K562 (cell line): ENCODE results near the gene DCDC2. TPM values are rescaled to one million over a fixed set of nuclear protein-coding genes. Genes with fewer than 3 reads are reported as not detected.

ENCODE experiments used
- ATAC-seq: fragments of 200-7000 bp; cut with Tn5 transposase; 3 replicates; pipeline ENCODE4 v1.9.1; 2020; ENCODE audit warnings: moderate library complexity
- BruUV-seq: library from RNA; stranded (reverse); fragments of 400-500 nt; replicated peaks from 2 replicates; lab custom pipeline; 2021; lab: Mats Ljungman, UMichigan
- CTCF ChIA-PET: fragments of 300-600 bp; formaldehyde crosslinking; extraction: SDS; loops from one replicate; lab custom pipeline; 2021; ENCODE audit warnings: low intra/inter-chr PET ratio; lab: Yijun Ruan, JAX
- POLR2A ChIA-PET: fragments of 300-600, 350-650 bp; sonication (Branson Sonifier 250); formaldehyde crosslinking; extraction: SDS; loops from one replicate; lab custom pipeline; 2021; ENCODE audit warnings: antibody characterized with exemption, inconsistent platforms; lab: Yijun Ruan, JAX
- DNase-seq, 4 experiments: peaks; one replicate each; pipeline versions ENCODE4 v3.0.0 to v3.0.0-alpha.2; 2011 to 2018; ENCODE audit warnings: low spot score in 3 of 4, mixed read lengths in 3 of 4; ENCODE audit errors: extremely low read depth in 1 of 4
- FAIRE-seq: peaks from 2 replicates; lab custom pipeline; 2011; peaks lifted over from hg19 to GRCh38; lab: Jason Lieb, UNC
- H2AFZ ChIP-seq: 2 replicates; pipeline ENCODE4 v1.6.0; 2011; ENCODE audit warnings: low read depth, low read length, control low read depth, inconsistent platforms
- H3K27ac ChIP-seq: fragments of 200-600 bp; 3 replicates; pipeline ENCODE4 v1.8.0; 2011; ENCODE audit warnings: low read depth, mild to moderate bottlenecking, control low read depth, inconsistent platforms, low read length, moderate library complexity, mixed read lengths; ENCODE audit errors: extremely low read depth
- H3K27me3 ChIP-seq, 2 experiments: fragments of 300-600 bp in 1 of 2; 2 replicates in 1 of 2; 3 replicates in 1 of 2; pipeline versions ENCODE4 v1.6.0 to v1.8.0; 2011; ENCODE audit warnings: inconsistent platforms in 2 of 2, low read length in 2 of 2, mild to moderate bottlenecking in 1 of 2, mixed read lengths in 1 of 2, moderate library complexity in 1 of 2; ENCODE audit not compliant: control insufficient read depth in 2 of 2, insufficient read depth in 2 of 2
- H3K36me3 ChIP-seq: fragments of 300-600 bp; 3 replicates; pipeline ENCODE4 v1.8.0; 2011; ENCODE audit warnings: mild to moderate bottlenecking, low read length, inconsistent platforms; ENCODE audit not compliant: control insufficient read depth, insufficient read depth
- H3K4me1 ChIP-seq, 2 experiments: fragments of 200-600 bp in 1 of 2; replicated peaks in 1 of 2; 2 replicates in 1 of 2; 3 replicates in 1 of 2; pipeline versions ENCODE4 v1.5.1 to v1.8.0; 2011; ENCODE audit warnings: inconsistent platforms in 2 of 2, low read length in 2 of 2, mild to moderate bottlenecking in 1 of 2, mixed read lengths in 1 of 2, moderate library complexity in 1 of 2; ENCODE audit not compliant: control insufficient read depth in 2 of 2, insufficient read depth in 2 of 2
- H3K4me2 ChIP-seq: 2 replicates; pipeline ENCODE4 v1.6.1; 2011; ENCODE audit warnings: low read length, control low read depth, inconsistent platforms, mixed read lengths; ENCODE audit not compliant: insufficient read depth
- H3K4me3 ChIP-seq: fragments of 200-600 bp; sonication (generic), shearing (Covaris generic); 2 replicates; pipeline ENCODE4 v1.5.1; 2016; ENCODE audit warnings: control low read depth, inconsistent platforms
- H3K79me2 ChIP-seq: fragments of 200-600 bp; 3 replicates; pipeline ENCODE4 v1.8.0; 2011; ENCODE audit warnings: low read length, inconsistent platforms; ENCODE audit not compliant: control insufficient read depth, insufficient read depth
- H3K9ac ChIP-seq, 2 experiments: 2 replicates each; pipeline versions ENCODE4 v1.6.0 to v1.6.1; 2011; ENCODE audit warnings: low read depth in 2 of 2, low read length in 2 of 2, control low read depth in 1 of 2, inconsistent platforms in 1 of 2, mild to moderate bottlenecking in 1 of 2, mixed read lengths in 1 of 2; ENCODE audit not compliant: insufficient read depth in 1 of 2
- H3K9me1 ChIP-seq: one replicate; pipeline ENCODE4 v1.6.0; 2011; ENCODE audit warnings: inconsistent platforms, mild to moderate bottlenecking, low read length, moderate library complexity; ENCODE audit not compliant: control insufficient read depth, insufficient read depth
- H3K9me3 ChIP-seq: replicated peaks from 2 replicates; pipeline ENCODE4 v1.5.1; 2011; ENCODE audit warnings: low read depth, low read length, inconsistent platforms; ENCODE audit not compliant: control insufficient read depth, insufficient read depth
- H4K20me1 ChIP-seq: replicated peaks from 2 replicates; pipeline ENCODE4 v1.6.1; 2011; ENCODE audit warnings: low read length, inconsistent platforms, mixed read lengths; ENCODE audit not compliant: control insufficient read depth, insufficient read depth
- DIDO1 ChIP-seq: fragments of 450-650 bp; IDR thresholded peaks from 2 replicates; pipeline ENCODE4 v1.6.1; 2016; ENCODE audit warnings: low read depth, missing biosample characterization, missing genetic modification characterization
- GTF2F1 ChIP-seq: IDR thresholded peaks from 2 replicates; pipeline ENCODE4 v1.6.1; 2011; ENCODE audit warnings: low read depth, low read length, improper control_type of control experiment
- KLF16 ChIP-seq: IDR thresholded peaks from 2 replicates; pipeline ENCODE4 v1.6.1; 2016; ENCODE audit warnings: antibody characterized with exemption
- MAFK ChIP-seq: IDR thresholded peaks from 2 replicates; pipeline ENCODE4 v1.6.1; 2011; ENCODE audit warnings: low read length, improper control_type of control experiment
- MYBL2 ChIP-seq, 2 experiments: fragments of 450-650 bp in 1 of 2; sonication (generic) in 1 of 2; formaldehyde crosslinking in 1 of 2; IDR thresholded peaks; 2 replicates each; pipeline versions ENCODE4 v1.6.1 to v1.8.1; 2017 to 2022; ENCODE audit warnings: borderline replicate concordance in 1 of 2, inconsistent platforms in 1 of 2, low read depth in 1 of 2, mild to moderate bottlenecking in 1 of 2, missing genetic modification reagents in 1 of 2, moderate library complexity in 1 of 2
- PHF20 ChIP-seq: fragments of 450-650 bp; IDR thresholded peaks from 2 replicates; pipeline ENCODE4 v1.6.1; 2018; ENCODE audit not compliant: partially characterized antibody
- TEAD4 ChIP-seq, 2 experiments: sonication (generic) in 1 of 2; formaldehyde crosslinking in 1 of 2; IDR thresholded peaks; 2 replicates each; pipeline versions ENCODE4 v1.6.1 to v1.8.0; 2012 to 2022; ENCODE audit warnings: borderline replicate concordance in 1 of 2, inconsistent platforms in 1 of 2, low read length in 1 of 2, mild to moderate bottlenecking in 1 of 2, missing genetic modification reagents in 1 of 2
- ZNF778 ChIP-seq: fragments of 450-650 bp; formaldehyde crosslinking; IDR thresholded peaks from 2 replicates; pipeline ENCODE4 v1.4.0; 2020; ENCODE audit warnings: mild to moderate bottlenecking, moderate library complexity
- WGBS: fragments of 100-300 bp; shearing (Covaris generic); methylation state at CpG from one replicate; pipeline ENCODE4 v1.1.6; 2016; ENCODE audit warnings: low coverage, mixed read lengths; ENCODE audit not compliant: insufficient coverage; ENCODE audit errors: missing lambda C conversion rate; 5-methylcytosine and 5-hydroxymethylcytosine counted together
- in situ Hi-C: fragments of 300-500 bp; cut with MboI; formaldehyde crosslinking; loops from 4 replicates; pipeline ENCODE4 v1.15.0; 2018; ENCODE audit warnings: inconsistent platforms, mixed read lengths
- intact Hi-C: fragments of 100-400 bp; cut with micrococcal nuclease; formaldehyde crosslinking; loops from 2 replicates; pipeline ENCODE4 v1.14.2; 2022
- polyA plus RNA-seq, 8 experiments: library from polyadenylated mRNA; depleted of rRNA in 4 of 8; stranded (reverse) in 5 of 8; unstranded in 3 of 8; fragments of >200 nt; fragmentation: Nextera tagmentation in 2 of 8; fragmentation: Illumina TruSeq in 1 of 8; extraction: Ambion mirVana in 2 of 8; extraction: Trizol in 1 of 8; gene quantifications; 2 replicates each; pipeline versions ENCODE4 v1.2.1 to v1.2.3, GENCODE V29; 2011 to 2014; ENCODE audit warnings: inconsistent platforms in 1 of 8, missing spikeins in 1 of 8
- total RNA-seq, 7 experiments: library from RNA; depleted of rRNA in 6 of 7; stranded (reverse); fragments of >200 nt in 6 of 7; fragmentation: Illumina TruSeq in 2 of 7; extraction: Trizol in 2 of 7; gene quantifications; 2 replicates each; pipeline versions ENCODE4 v1.2.1 to v1.2.3, GENCODE V29; 2011 to 2021; ENCODE audit warnings: low replicate concordance in 1 of 7
- TF ChIP-seq, protein P1 (sequence below): sonication (generic); formaldehyde crosslinking; IDR thresholded peaks from 2 replicates; pipeline ENCODE4 v1.8.1; 2023; ENCODE audit warnings: missing genetic modification reagents, mild to moderate bottlenecking, borderline replicate concordance

Gene DCDC2
- total and polyA plus RNA-seq, 9 of the 15 experiments (the other 6 are each of a cell fraction or from before 2014, with no cell fraction given), result 0.04 TPM; not detected in 8

DNA sequence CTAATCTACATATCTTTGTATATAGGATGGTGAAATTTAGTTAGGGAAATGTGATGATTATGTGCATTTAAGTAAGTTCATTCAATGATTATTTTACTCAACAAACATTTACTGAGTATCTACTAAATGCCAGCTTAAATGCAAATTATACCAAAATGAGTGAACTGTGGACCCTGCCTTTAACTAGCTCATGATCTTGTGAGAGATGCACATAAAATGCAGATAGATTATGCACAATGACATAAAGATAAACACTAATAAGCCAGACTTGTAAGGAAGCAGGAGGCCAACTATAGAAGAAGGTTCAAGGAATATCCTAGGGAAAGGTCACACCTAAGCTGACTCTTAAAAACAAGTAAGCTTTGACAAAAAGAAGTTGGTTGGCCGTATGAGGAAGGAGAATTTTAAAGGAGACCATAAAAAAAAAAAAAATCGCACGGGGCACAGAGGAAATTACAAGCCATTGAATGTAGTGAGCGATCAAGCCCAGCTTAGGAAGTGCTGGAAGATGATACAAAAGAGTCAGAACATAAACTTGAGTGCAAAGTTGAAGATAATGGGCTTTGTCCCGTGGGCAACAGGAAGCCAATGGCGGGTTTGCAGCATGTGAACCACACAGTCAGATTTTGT lies 123.9 kb downstream of the DCDC2 start:
- H4K20me1 ChIP-seq, result no peaks in the 10 kb centered on the region
- DNase-seq (no peak), FAIRE-seq (no peak), ATAC-seq (no peak)
- no peaks in the 10 kb centered on the region for H3K9me1 ChIP-seq
- ChIA-PET POLR2A (no interaction called here), CTCF (no interaction called here)
- no peaks in the 10 kb centered on the region for H3K79me2 ChIP-seq
- no peaks in the 10 kb centered on the region; the same call in none of the 2 replicates for H3K9me3 ChIP-seq
- no peaks in the 10 kb centered on the region for H3K4me1 ChIP-seq
- no peak overlapping the region for H3K4me3 ChIP-seq
- BruUV-seq, result no TSS peak
- TF ChIP-seq GTF2F1 (no peak), MAFK (no peak), MYBL2 (IDR thresholded peaks at IDR 0.05; ENCODE audit: low read depth) (no peak), MYBL2 (CRISPR knock-in tag; IDR thresholded peaks at IDR 0.05; ENCODE audit: borderline replicate concordance) (no peak), TEAD4 (IDR thresholded peaks at IDR 0.05; ENCODE audit: low read length) (no peak), TEAD4 (CRISPR knock-in tag; IDR thresholded peaks at IDR 0.05; ENCODE audit: borderline replicate concordance) (no peak)
- no peaks in the 10 kb centered on the region for H3K27me3 ChIP-seq
- no peak overlapping the region for H3K4me2 ChIP-seq
- H3K27ac ChIP-seq, result no peak overlapping the region
- intact Hi-C loops, result no loop called here
- 0% methylated on average over 6 of the region's 6 CpGs for WGBS
- H3K9ac ChIP-seq, result no peak overlapping the region
- in situ Hi-C loops, result no loop called here
- no peak overlapping the region for H2AFZ ChIP-seq
- no peaks in the 10 kb centered on the region for H3K36me3 ChIP-seq

DNA sequence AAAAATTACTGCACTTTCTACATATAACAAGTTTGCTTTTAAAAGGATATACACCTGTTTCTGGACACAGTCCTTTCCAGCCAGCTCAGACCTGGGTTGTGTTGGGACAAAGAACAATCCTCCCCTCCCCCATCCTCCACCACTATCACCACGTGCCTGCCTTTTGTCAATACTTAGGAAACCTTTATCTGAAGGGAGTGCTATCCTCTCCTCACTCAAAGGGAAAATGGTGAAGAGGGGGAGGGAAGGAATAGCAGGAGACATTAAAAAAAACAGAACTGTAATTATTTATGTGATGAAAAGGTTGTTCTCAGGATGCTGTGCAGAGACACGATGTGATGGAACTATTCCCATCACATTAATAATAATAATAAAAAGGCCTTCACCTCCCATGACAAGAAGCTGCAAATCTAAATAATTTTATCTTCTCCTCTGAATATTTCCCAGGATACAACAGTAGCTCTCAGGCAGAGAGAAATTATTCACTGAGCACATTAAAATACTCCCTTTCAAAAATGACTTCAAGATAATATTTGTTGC lies 126.4 kb downstream of the DCDC2 start:
- ChIA-PET CTCF (no interaction called here), POLR2A (no interaction called here)
- ATAC-seq, result no peak
- H3K4me3 ChIP-seq, result no peak overlapping the region
- H3K4me1 ChIP-seq, result no peaks in the 10 kb centered on the region
- 0% methylated on average over 2 of the region's 2 CpGs for WGBS
- DNase-seq, result no peak
- H3K9me3 ChIP-seq, result no peaks in the 10 kb centered on the region
- no peak overlapping the region for H3K27ac ChIP-seq
- no peaks in the 10 kb centered on the region for H4K20me1 ChIP-seq
- no peaks in the 10 kb centered on the region for H3K36me3 ChIP-seq
- no peaks in the 10 kb centered on the region for H3K79me2 ChIP-seq
- FAIRE-seq, result no peak
- BruUV-seq, result no TSS peak
- H3K9me1 ChIP-seq, result no peaks in the 10 kb centered on the region
- in situ Hi-C loops, result no loop called here
- H3K4me2 ChIP-seq, result no peak overlapping the region
- no peaks in the 10 kb centered on the region for H3K27me3 ChIP-seq
- H3K9ac ChIP-seq, result no peak overlapping the region
- intact Hi-C loops, result no loop called here
- no peak overlapping the region for H2AFZ ChIP-seq
- TF ChIP-seq ZNF778 (CRISPR knock-in tag) (no peak), KLF16 (no peak), DIDO1 (tag) (no peak), PHF20 (no peak)
- TF ChIP-seq, protein P1, sequence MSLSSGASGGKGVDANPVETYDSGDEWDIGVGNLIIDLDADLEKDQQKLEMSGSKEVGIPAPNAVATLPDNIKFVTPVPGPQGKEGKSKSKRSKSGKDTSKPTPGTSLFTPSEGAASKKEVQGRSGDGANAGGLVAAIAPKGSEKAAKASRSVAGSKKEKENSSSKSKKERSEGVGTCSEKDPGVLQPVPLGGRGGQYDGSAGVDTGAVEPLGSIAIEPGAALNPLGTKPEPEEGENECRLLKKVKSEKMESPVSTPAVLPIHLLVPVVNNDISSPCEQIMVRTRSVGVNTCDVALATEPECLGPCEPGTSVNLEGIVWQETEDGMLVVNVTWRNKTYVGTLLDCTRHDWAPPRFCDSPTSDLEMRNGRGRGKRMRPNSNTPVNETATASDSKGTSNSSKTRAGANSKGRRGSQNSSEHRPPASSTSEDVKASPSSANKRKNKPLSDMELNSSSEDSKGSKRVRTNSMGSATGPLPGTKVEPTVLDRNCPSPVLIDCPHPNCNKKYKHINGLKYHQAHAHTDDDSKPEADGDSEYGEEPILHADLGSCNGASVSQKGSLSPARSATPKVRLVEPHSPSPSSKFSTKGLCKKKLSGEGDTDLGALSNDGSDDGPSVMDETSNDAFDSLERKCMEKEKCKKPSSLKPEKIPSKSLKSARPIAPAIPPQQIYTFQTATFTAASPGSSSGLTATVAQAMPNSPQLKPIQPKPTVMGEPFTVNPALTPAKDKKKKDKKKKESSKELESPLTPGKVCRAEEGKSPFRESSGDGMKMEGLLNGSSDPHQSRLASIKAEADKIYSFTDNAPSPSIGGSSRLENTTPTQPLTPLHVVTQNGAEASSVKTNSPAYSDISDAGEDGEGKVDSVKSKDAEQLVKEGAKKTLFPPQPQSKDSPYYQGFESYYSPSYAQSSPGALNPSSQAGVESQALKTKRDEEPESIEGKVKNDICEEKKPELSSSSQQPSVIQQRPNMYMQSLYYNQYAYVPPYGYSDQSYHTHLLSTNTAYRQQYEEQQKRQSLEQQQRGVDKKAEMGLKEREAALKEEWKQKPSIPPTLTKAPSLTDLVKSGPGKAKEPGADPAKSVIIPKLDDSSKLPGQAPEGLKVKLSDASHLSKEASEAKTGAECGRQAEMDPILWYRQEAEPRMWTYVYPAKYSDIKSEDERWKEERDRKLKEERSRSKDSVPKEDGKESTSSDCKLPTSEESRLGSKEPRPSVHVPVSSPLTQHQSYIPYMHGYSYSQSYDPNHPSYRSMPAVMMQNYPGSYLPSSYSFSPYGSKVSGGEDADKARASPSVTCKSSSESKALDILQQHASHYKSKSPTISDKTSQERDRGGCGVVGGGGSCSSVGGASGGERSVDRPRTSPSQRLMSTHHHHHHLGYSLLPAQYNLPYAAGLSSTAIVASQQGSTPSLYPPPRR, result no peak
